DND-41 (cell line): ENCODE measurements around the gene ZNF296.

Experiments used
- CTCF ChIP-seq: IDR thresholded peaks from 2 replicates; pipeline ENCODE4 v1.5.1; 2012; ENCODE audit warnings: borderline replicate concordance, low read length, moderate library complexity, mild to moderate bottlenecking; ENCODE audit not compliant: poor library complexity, severe bottlenecking; ENCODE audit errors: extremely low read depth
- EZH2 ChIP-seq: IDR thresholded peaks from 3 replicates; pipeline ENCODE4 v1.6.1; 2012; ENCODE audit warnings: borderline replicate concordance, low read depth, mild to moderate bottlenecking, moderate library complexity, low read length, inconsistent platforms; ENCODE audit not compliant: severe bottlenecking

GRCh38 chr19:45121827-45122345 is 45.6 kb upstream of the ZNF296 start:
- TF ChIP-seq EZH2 (no peak), CTCF (no peak)
